Osteoblast (primary cell): ENCODE results near the gene MCC. TPM values are rescaled to one million over a fixed set of nuclear protein-coding genes. Genes with fewer than 3 reads are reported as not detected.

Experiments used
- DNase-seq: peaks from one replicate; pipeline ENCODE4 v3.0.0; 2011; ENCODE audit warnings: low spot score, mixed read lengths; ENCODE audit not compliant: insufficient read length; ENCODE audit errors: missing footprints
- H2AFZ ChIP-seq: 2 replicates; pipeline ENCODE4 v1.6.0; 2011; ENCODE audit warnings: mild to moderate bottlenecking, low read length
- H3K27ac ChIP-seq: 2 replicates; pipeline ENCODE4 v1.5.1; 2011; ENCODE audit warnings: mild to moderate bottlenecking, low read depth, low read length, moderate library complexity
- H3K27me3 ChIP-seq: 2 replicates; pipeline ENCODE4 v1.6.0; 2012; ENCODE audit warnings: mild to moderate bottlenecking, control low read depth, inconsistent platforms, low read length, moderate library complexity; ENCODE audit not compliant: insufficient read depth
- H3K36me3 ChIP-seq: 2 replicates; pipeline ENCODE4 v1.5.1; 2011; ENCODE audit warnings: mild to moderate bottlenecking, low read length, control low read depth, moderate library complexity; ENCODE audit not compliant: insufficient read depth
- H3K4me1 ChIP-seq: 2 replicates; pipeline ENCODE4 v1.5.1; 2011; ENCODE audit warnings: mild to moderate bottlenecking, low read length, control low read depth, moderate library complexity; ENCODE audit not compliant: insufficient read depth
- H3K4me2 ChIP-seq: 2 replicates; pipeline ENCODE4 v1.6.0; 2011; ENCODE audit warnings: mild to moderate bottlenecking, low read length; ENCODE audit not compliant: insufficient read depth
- H3K4me3 ChIP-seq: fragments of 200-600 bp; sonication (generic); 3 replicates; pipeline ENCODE4 v1.5.1; 2012; ENCODE audit warnings: mild to moderate bottlenecking, low read length, inconsistent platforms; ENCODE audit not compliant: insufficient read depth
- H3K79me2 ChIP-seq: 2 replicates; pipeline ENCODE4 v1.6.0; 2012; ENCODE audit warnings: mild to moderate bottlenecking, low read length, control low read depth, inconsistent platforms; ENCODE audit not compliant: insufficient read depth
- H3K9me3 ChIP-seq: 2 replicates; pipeline ENCODE4 v1.5.1; 2011; ENCODE audit warnings: low read depth, low read length, control low read depth
- H4K20me1 ChIP-seq: 2 replicates; pipeline ENCODE4 v1.6.0; 2012; ENCODE audit warnings: mild to moderate bottlenecking, low read length, control low read depth; ENCODE audit not compliant: insufficient read depth
- total RNA-seq: library from RNA; depleted of rRNA; stranded (reverse); fragments of >200 nt; gene quantifications from 2 replicates; pipeline ENCODE4 v1.2.3, GENCODE V29; 2012
- TF ChIP-seq, protein P1 (sequence below): IDR thresholded peaks from 2 replicates; pipeline ENCODE4 v1.5.1; 2011; ENCODE audit warnings: mild to moderate bottlenecking, low read depth, low read length, moderate library complexity; ENCODE audit errors: extremely low read depth

MCC gene
- total RNA-seq, 1 donor = 45.6 TPM

DNA sequence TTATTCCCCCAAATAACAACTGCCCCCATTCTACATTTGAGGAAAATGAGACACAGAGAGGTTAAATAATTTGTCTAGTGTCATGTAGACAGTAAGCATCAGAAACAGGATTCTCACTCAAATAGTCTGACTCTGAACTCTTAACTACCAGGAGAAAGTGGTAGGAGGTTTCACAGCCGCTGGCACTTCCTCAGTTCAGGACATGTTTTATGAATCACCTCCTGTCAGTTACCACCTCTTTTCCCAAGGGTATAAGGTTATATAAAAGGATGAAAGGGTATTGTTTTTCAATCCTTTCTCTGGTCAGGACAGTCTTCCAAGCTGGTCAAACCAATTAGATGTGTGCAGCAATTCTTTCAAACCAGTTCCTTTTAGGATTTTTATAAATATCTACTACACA is 105.5 kb downstream of the MCC start:
- TF ChIP-seq, protein P1, sequence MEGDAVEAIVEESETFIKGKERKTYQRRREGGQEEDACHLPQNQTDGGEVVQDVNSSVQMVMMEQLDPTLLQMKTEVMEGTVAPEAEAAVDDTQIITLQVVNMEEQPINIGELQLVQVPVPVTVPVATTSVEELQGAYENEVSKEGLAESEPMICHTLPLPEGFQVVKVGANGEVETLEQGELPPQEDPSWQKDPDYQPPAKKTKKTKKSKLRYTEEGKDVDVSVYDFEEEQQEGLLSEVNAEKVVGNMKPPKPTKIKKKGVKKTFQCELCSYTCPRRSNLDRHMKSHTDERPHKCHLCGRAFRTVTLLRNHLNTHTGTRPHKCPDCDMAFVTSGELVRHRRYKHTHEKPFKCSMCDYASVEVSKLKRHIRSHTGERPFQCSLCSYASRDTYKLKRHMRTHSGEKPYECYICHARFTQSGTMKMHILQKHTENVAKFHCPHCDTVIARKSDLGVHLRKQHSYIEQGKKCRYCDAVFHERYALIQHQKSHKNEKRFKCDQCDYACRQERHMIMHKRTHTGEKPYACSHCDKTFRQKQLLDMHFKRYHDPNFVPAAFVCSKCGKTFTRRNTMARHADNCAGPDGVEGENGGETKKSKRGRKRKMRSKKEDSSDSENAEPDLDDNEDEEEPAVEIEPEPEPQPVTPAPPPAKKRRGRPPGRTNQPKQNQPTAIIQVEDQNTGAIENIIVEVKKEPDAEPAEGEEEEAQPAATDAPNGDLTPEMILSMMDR = no peak
- no peaks in the 10 kb centered on the region for H3K9me3 ChIP-seq
- H3K27ac ChIP-seq = no peak overlapping the region
- no peaks in the 10 kb centered on the region for H4K20me1 ChIP-seq
- DNase-seq = no peak
- no peak overlapping the region for H3K4me3 ChIP-seq
- peaks cover 7% of the 10 kb centered on the region for H3K4me1 ChIP-seq
- no peaks in the 10 kb centered on the region for H3K36me3 ChIP-seq
- no peaks in the 10 kb centered on the region for H3K79me2 ChIP-seq
- no peak overlapping the region for H3K4me2 ChIP-seq
- H3K27me3 ChIP-seq = no peaks in the 10 kb centered on the region
- no peak overlapping the region for H2AFZ ChIP-seq

GRCh38 chr5:113381791-113382190 is 106.5 kb downstream of the MCC start:
- H4K20me1 ChIP-seq = no peaks in the 10 kb centered on the region
- peaks cover 7% of the 10 kb centered on the region for H3K4me1 ChIP-seq
- peak; percentile 29 for DNase-seq
- no peaks in the 10 kb centered on the region for H3K27me3 ChIP-seq
- H3K4me2 ChIP-seq = no peak overlapping the region
- TF ChIP-seq, protein P1 = no peak
- no peak overlapping the region for H2AFZ ChIP-seq
- H3K36me3 ChIP-seq = no peaks in the 10 kb centered on the region
- no peaks in the 10 kb centered on the region for H3K79me2 ChIP-seq
- no peak overlapping the region for H3K4me3 ChIP-seq
- no peak overlapping the region for H3K27ac ChIP-seq
- no peaks in the 10 kb centered on the region for H3K9me3 ChIP-seq

- peaks cover 7% of the 10 kb centered on the region for H3K4me1 ChIP-seq
- H3K4me2 ChIP-seq = peak overlapping the region; percentile 30
- H4K20me1 ChIP-seq = no peaks in the 10 kb centered on the region
- H3K27me3 ChIP-seq = no peaks in the 10 kb centered on the region
- no peak overlapping the region for H3K4me3 ChIP-seq
- TF ChIP-seq, protein P1 = no peak
- H3K36me3 ChIP-seq = no peaks in the 10 kb centered on the region
- DNase-seq = peak; percentile 80
- H3K27ac ChIP-seq = peak overlapping the region; percentile 14
- H3K9me3 ChIP-seq = no peaks in the 10 kb centered on the region
- H3K79me2 ChIP-seq = no peaks in the 10 kb centered on the region
- H2AFZ ChIP-seq = peak overlapping the region; percentile 11
Measured at GRCh38 chr5:113380807-113381326, 107.4 kb downstream of the MCC start.

DNA sequence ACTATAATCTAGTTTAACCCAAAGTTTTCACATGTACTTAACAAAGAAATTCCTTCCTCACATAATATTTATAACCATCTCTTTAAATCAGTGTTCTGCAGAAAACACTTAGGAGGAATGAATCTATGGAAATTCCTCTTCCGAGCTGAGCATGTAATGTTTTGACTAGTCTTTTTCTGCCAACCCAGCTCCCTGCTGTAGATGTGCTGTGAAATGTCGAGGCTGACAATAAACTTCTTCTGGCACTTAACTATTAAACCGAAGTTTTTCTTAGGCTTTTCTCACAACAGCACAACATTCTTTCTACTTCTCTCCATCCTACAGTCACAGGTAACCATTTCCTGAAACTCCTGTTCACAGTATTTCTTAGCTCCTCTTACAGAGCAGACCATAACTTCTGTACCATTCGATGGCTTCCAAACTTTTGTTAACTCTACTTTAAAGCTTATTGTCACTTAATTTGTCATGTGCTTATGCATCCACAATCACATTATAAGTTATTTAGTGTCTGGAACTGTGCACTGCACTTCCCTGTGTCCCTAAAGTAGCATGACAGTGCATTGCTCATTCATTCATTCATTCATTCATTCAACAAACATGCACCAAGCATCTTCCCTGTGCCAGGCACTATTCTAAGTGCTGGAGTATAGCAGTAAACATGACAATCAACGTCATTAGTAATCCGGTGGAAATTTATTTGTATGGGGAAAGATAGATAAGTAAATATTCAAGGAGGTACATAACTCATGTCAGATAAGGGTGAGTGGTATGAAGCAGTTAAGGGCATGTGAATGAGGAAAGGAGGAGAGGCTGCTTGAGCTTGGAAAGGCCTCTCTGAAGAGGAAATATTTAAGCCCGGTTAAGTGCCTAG is 108.1 kb downstream of the MCC start:
- Histone ChIP-seq H3K4me1 (peaks cover 7% of the 10 kb centered on the region), H3K36me3 (no peaks in the 10 kb centered on the region), H3K27ac (no peak overlapping the region), H4K20me1 (no peaks in the 10 kb centered on the region), H3K79me2 (no peaks in the 10 kb centered on the region), H3K4me2 (no peak overlapping the region), H3K27me3 (no peaks in the 10 kb centered on the region), H3K4me3 (no peak overlapping the region), H3K9me3 (no peaks in the 10 kb centered on the region), H2AFZ (no peak overlapping the region)
- TF ChIP-seq, protein P1 = no peak
- no peak for DNase-seq
